Karpas-422 (cell line): ENCODE measurements around the gene MSL1. TPM values are rescaled to one million over a fixed set of nuclear protein-coding genes. Genes with fewer than 3 reads are reported as not detected.

Experiments
- DNase-seq: peaks from one replicate; pipeline ENCODE4 v3.0.0-alpha.2; 2015
- H2AFZ ChIP-seq: fragments of 200-600 bp; sonication (generic); 2 replicates; pipeline ENCODE4 v1.6.1; 2014; ENCODE audit warnings: antibody characterized with exemption, low read length, mixed read lengths
- H3K27ac ChIP-seq: fragments of 200-600 bp; sonication (generic); 2 replicates; pipeline ENCODE4 v1.5.1; 2014; ENCODE audit warnings: mild to moderate bottlenecking, low read length, moderate library complexity
- H3K27me3 ChIP-seq: fragments of 200-600 bp; sonication (generic); 2 replicates; pipeline ENCODE4 v1.6.1; 2014; ENCODE audit warnings: low read length, mixed read lengths
- H3K36me3 ChIP-seq: fragments of 200-600 bp; sonication (generic); 2 replicates; pipeline ENCODE4 v1.6.1; 2014; ENCODE audit warnings: low read length, mixed read lengths; ENCODE audit not compliant: insufficient read depth
- H3K4me1 ChIP-seq: fragments of 200-600 bp; sonication (generic); 2 replicates; pipeline ENCODE4 v1.6.1; 2014; ENCODE audit warnings: mild to moderate bottlenecking, low read length, mixed read lengths
- H3K4me2 ChIP-seq: fragments of 200-600 bp; sonication (generic); 2 replicates; pipeline ENCODE4 v1.6.1; 2014; ENCODE audit warnings: low read length, low read depth, mild to moderate bottlenecking; ENCODE audit not compliant: poor library complexity, severe bottlenecking
- H3K4me3 ChIP-seq: fragments of 200-600 bp; sonication (generic); 2 replicates; pipeline ENCODE4 v1.5.1; 2014; ENCODE audit warnings: mild to moderate bottlenecking, antibody characterized with exemption, low read length, mixed read lengths
- H3K79me2 ChIP-seq: fragments of 200-600 bp; sonication (generic); 2 replicates; pipeline ENCODE4 v1.6.1; 2014; ENCODE audit warnings: mild to moderate bottlenecking, low read length, mixed read lengths
- H3K9ac ChIP-seq: fragments of 200-600 bp; sonication (generic); 2 replicates; pipeline ENCODE4 v1.6.0; 2014; ENCODE audit warnings: low read length
- H3K9me2 ChIP-seq: fragments of 200-600 bp; sonication (generic), shearing (Covaris generic); replicated peaks from 2 replicates; pipeline ENCODE4 v1.6.0; 2014; ENCODE audit warnings: mild to moderate bottlenecking, low read length, moderate library complexity; ENCODE audit not compliant: insufficient read depth
- H3K9me3 ChIP-seq: fragments of 300-700, 200-600 bp; sonication (generic); 2 replicates; pipeline ENCODE4 v1.6.1; 2014; ENCODE audit warnings: low read length, mixed read lengths
- H4K20me1 ChIP-seq: fragments of 200-600 bp; sonication (generic); 2 replicates; pipeline ENCODE4 v1.6.1; 2014; ENCODE audit warnings: mild to moderate bottlenecking, antibody characterized with exemption, low read length, low read depth; ENCODE audit not compliant: insufficient read depth
- total RNA-seq: library from RNA; depleted of rRNA; stranded (reverse); fragments of >200 nt; shearing (Covaris generic); gene quantifications from 2 replicates; pipeline ENCODE4 v1.2.3, GENCODE V29; 2014; ENCODE audit warnings: low replicate concordance

MSL1 gene
- total RNA-seq, 1 experiment from 2014 or later, result 48.6 TPM

GRCh38 chr17:40075201-40075941 lies 46.4 kb upstream of the MSL1 start:
- 0 out of 2 replicates have a peak, but pooled peaks cover 3% of the 10 kb centered on the region for H4K20me1 ChIP-seq
- no peaks in the 10 kb centered on the region for H3K79me2 ChIP-seq
- H3K4me3 ChIP-seq, result no peak overlapping the region
- no peak overlapping the region for H2AFZ ChIP-seq
- no peaks in the 10 kb centered on the region for H3K9me3 ChIP-seq
- H3K36me3 ChIP-seq, result no peaks in the 10 kb centered on the region
- H3K27ac ChIP-seq, result no peak overlapping the region
- no peaks in the 10 kb centered on the region for H3K9me2 ChIP-seq
- H3K4me1 ChIP-seq, result peaks cover 20% of the 10 kb centered on the region
- peak; percentile 85 for DNase-seq
- H3K4me2 ChIP-seq, result no peak overlapping the region
- H3K9ac ChIP-seq, result no peak overlapping the region
- H3K27me3 ChIP-seq, result no peaks in the 10 kb centered on the region

GRCh38 chr17:40075942-40076498 lies 45.8 kb upstream of the MSL1 start:
- H3K79me2 ChIP-seq, result no peaks in the 10 kb centered on the region
- no peak overlapping the region for H3K4me3 ChIP-seq
- peaks cover 14% of the 10 kb centered on the region for H3K4me1 ChIP-seq
- H3K27ac ChIP-seq, result no peak overlapping the region
- no peak overlapping the region for H2AFZ ChIP-seq
- no peaks in the 10 kb centered on the region for H3K9me3 ChIP-seq
- no peak overlapping the region for H3K4me2 ChIP-seq
- H4K20me1 ChIP-seq, result 0 out of 2 replicates have a peak, but pooled peaks cover 3% of the 10 kb centered on the region
- no peaks in the 10 kb centered on the region for H3K9me2 ChIP-seq
- H3K27me3 ChIP-seq, result no peaks in the 10 kb centered on the region
- H3K36me3 ChIP-seq, result no peaks in the 10 kb centered on the region
- no peak for DNase-seq
- H3K9ac ChIP-seq, result no peak overlapping the region

- H3K27me3 ChIP-seq, result no peaks in the 10 kb centered on the region
- H3K9me2 ChIP-seq, result no peaks in the 10 kb centered on the region
- no peak overlapping the region for H2AFZ ChIP-seq
- H3K27ac ChIP-seq, result no peak overlapping the region
- H3K79me2 ChIP-seq, result no peaks in the 10 kb centered on the region
- no peak overlapping the region for H3K9ac ChIP-seq
- no peak overlapping the region for H3K4me3 ChIP-seq
- peaks cover 8% of the 10 kb centered on the region for H3K4me1 ChIP-seq
- no peak overlapping the region for H3K4me2 ChIP-seq
- no peaks in the 10 kb centered on the region for H4K20me1 ChIP-seq
- H3K36me3 ChIP-seq, result no peaks in the 10 kb centered on the region
- no peak for DNase-seq
- H3K9me3 ChIP-seq, result no peaks in the 10 kb centered on the region
Observed at GRCh38 chr17:40076591-40076990, 45.2 kb upstream of the MSL1 start.

- H3K9me2 ChIP-seq, result no peaks in the 10 kb centered on the region
- H2AFZ ChIP-seq, result no peak overlapping the region
- DNase-seq, result no peak
- no peak overlapping the region for H3K4me2 ChIP-seq
- H3K9ac ChIP-seq, result no peak overlapping the region
- H3K4me1 ChIP-seq, result peaks cover 4% of the 10 kb centered on the region; the same call in 1 of the 2 replicates
- H3K36me3 ChIP-seq, result no peaks in the 10 kb centered on the region
- H3K79me2 ChIP-seq, result no peaks in the 10 kb centered on the region
- H4K20me1 ChIP-seq, result no peaks in the 10 kb centered on the region
- H3K4me3 ChIP-seq, result no peak overlapping the region
- H3K9me3 ChIP-seq, result no peaks in the 10 kb centered on the region
- no peaks in the 10 kb centered on the region for H3K27me3 ChIP-seq
- no peak overlapping the region for H3K27ac ChIP-seq
Observed at GRCh38 chr17:40079545-40079944, 42.2 kb upstream of the MSL1 start.

GRCh38 chr17:40084477-40084876 lies 37.3 kb upstream of the MSL1 start:
- H3K4me1 ChIP-seq, result no peaks in the 10 kb centered on the region
- H3K36me3 ChIP-seq, result no peaks in the 10 kb centered on the region
- H3K27me3 ChIP-seq, result no peaks in the 10 kb centered on the region
- no peak overlapping the region for H3K9ac ChIP-seq
- H2AFZ ChIP-seq, result no peak overlapping the region
- H3K27ac ChIP-seq, result no peak overlapping the region
- H3K9me2 ChIP-seq, result no peaks in the 10 kb centered on the region
- no peak for DNase-seq
- H4K20me1 ChIP-seq, result no peaks in the 10 kb centered on the region
- no peaks in the 10 kb centered on the region for H3K9me3 ChIP-seq
- H3K4me2 ChIP-seq, result no peak overlapping the region
- H3K4me3 ChIP-seq, result no peak overlapping the region
- no peaks in the 10 kb centered on the region for H3K79me2 ChIP-seq

GRCh38 chr17:40086150-40087044 lies 35.4 kb upstream of the MSL1 start:
- no peak overlapping the region for H3K4me2 ChIP-seq
- DNase-seq, result peak; percentile 86
- H3K4me1 ChIP-seq, result no peaks in the 10 kb centered on the region

GRCh38 chr17:40087049-40087794 lies 34.5 kb upstream of the MSL1 start:
- Histone ChIP-seq H3K36me3 (no peaks in the 10 kb centered on the region), H2AFZ (no peak overlapping the region), H3K27me3 (no peaks in the 10 kb centered on the region), H3K4me1 (no peaks in the 10 kb centered on the region), H3K79me2 (no peaks in the 10 kb centered on the region), H3K9me2 (no peaks in the 10 kb centered on the region), H3K9me3 (no peaks in the 10 kb centered on the region), H4K20me1 (no peaks in the 10 kb centered on the region), H3K9ac (no peak overlapping the region), H3K4me2 (no peak overlapping the region), H3K4me3 (no peak overlapping the region), H3K27ac (no peak overlapping the region)
- no peak for DNase-seq

More at GRCh38 chr17:40086150-40087044, 35.4 kb upstream of the MSL1 start:
- H4K20me1 ChIP-seq, result no peaks in the 10 kb centered on the region
- H3K9me2 ChIP-seq, result no peaks in the 10 kb centered on the region
- H3K4me3 ChIP-seq, result no peak overlapping the region
- H3K27ac ChIP-seq, result no peak overlapping the region
- H3K79me2 ChIP-seq, result no peaks in the 10 kb centered on the region
- no peak overlapping the region for H2AFZ ChIP-seq
- H3K27me3 ChIP-seq, result no peaks in the 10 kb centered on the region
- H3K9ac ChIP-seq, result no peak overlapping the region
- no peaks in the 10 kb centered on the region for H3K36me3 ChIP-seq
- H3K9me3 ChIP-seq, result no peaks in the 10 kb centered on the region
